Measurements from ENCODE around the gene PLP1.

DNA sequence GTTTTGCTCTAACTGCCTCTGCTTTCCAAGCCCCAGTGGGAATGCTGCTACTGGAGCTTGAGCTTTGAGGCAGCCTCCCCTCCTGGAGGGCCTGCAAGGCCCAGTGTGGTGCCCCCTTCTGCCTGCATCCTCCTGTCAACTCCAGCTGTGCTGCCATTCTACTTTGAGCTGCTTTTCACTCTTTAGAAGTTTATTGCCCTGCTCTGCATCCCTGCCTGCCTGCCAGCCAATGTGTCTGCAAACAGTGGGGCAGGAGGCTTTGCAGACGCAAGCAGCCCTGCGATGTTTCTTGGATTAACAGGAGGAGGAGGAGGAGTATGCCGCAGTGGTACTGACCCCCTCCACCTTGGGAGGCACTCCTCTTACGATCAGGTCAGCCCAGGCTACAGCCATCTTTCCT, 49.5 kb upstream of the PLP1 start:
- TF ChIP-seq, protein P1, sequence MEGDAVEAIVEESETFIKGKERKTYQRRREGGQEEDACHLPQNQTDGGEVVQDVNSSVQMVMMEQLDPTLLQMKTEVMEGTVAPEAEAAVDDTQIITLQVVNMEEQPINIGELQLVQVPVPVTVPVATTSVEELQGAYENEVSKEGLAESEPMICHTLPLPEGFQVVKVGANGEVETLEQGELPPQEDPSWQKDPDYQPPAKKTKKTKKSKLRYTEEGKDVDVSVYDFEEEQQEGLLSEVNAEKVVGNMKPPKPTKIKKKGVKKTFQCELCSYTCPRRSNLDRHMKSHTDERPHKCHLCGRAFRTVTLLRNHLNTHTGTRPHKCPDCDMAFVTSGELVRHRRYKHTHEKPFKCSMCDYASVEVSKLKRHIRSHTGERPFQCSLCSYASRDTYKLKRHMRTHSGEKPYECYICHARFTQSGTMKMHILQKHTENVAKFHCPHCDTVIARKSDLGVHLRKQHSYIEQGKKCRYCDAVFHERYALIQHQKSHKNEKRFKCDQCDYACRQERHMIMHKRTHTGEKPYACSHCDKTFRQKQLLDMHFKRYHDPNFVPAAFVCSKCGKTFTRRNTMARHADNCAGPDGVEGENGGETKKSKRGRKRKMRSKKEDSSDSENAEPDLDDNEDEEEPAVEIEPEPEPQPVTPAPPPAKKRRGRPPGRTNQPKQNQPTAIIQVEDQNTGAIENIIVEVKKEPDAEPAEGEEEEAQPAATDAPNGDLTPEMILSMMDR (IDR thresholded peaks at IDR 0.05; ENCODE audit: extremely low read depth in 1 of 2, insufficient read depth in 1 of 2, low read depth in 1 of 2, low read length in 2 of 2) = no peak
- no peak for TF ChIP-seq POLR2AphosphoS5 (IDR thresholded peaks at IDR 0.05; ENCODE audit: insufficient read depth, low read depth, low read length)

All from endothelial cell of umbilical vein (primary cell).